Mesenchymal stem cell (in vitro differentiated cells and primary cell): ENCODE data around the gene SPEG.

ENCODE experiments used
- DNase-seq: peaks from one replicate; pipeline ENCODE4 v3.0.0-alpha.2; 2013
- H2AFZ ChIP-seq: one replicate; pipeline ENCODE4 v1.6.1; 2013; ENCODE audit warnings: low read depth, mild to moderate bottlenecking, control low read depth, inconsistent platforms, low read length, moderate library complexity
- H2AK5ac ChIP-seq: 2 replicates; pipeline ENCODE4 v1.6.1; 2013; ENCODE audit warnings: low read length, moderate library complexity, mild to moderate bottlenecking, inconsistent platforms; ENCODE audit not compliant: severe bottlenecking
- H2BK120ac ChIP-seq: one replicate; pipeline ENCODE4 v1.6.1; 2013; ENCODE audit warnings: low read depth, mild to moderate bottlenecking, inconsistent platforms, low read length, moderate library complexity
- H2BK12ac ChIP-seq, 2 experiments: one replicate each; pipeline ENCODE4 v1.6.1; 2013; ENCODE audit warnings: inconsistent platforms in 2 of 2, low read length in 2 of 2, mild to moderate bottlenecking in 2 of 2, moderate library complexity in 2 of 2, control low read depth in 1 of 2
- H2BK15ac ChIP-seq: one replicate; pipeline ENCODE4 v1.6.1; 2013; ENCODE audit warnings: mild to moderate bottlenecking, low read depth, inconsistent platforms; ENCODE audit not compliant: poor library complexity, severe bottlenecking
- H2BK5ac ChIP-seq: 2 replicates; pipeline ENCODE4 v1.6.1; 2013; ENCODE audit warnings: low read depth, mild to moderate bottlenecking, low read length, control low read depth, inconsistent platforms; ENCODE audit not compliant: poor library complexity, severe bottlenecking
- H3K14ac ChIP-seq, 2 experiments: one replicate each; pipeline ENCODE4 v1.6.1; 2013; ENCODE audit warnings: inconsistent platforms in 2 of 2, low read length in 2 of 2, control low read depth in 1 of 2, mild to moderate bottlenecking in 1 of 2, moderate library complexity in 1 of 2
- H3K18ac ChIP-seq, 2 experiments: one replicate each; pipeline ENCODE4 v1.6.1; 2013; ENCODE audit warnings: inconsistent platforms in 2 of 2, low read length in 2 of 2, control low read depth in 1 of 2, low read depth in 1 of 2, mild to moderate bottlenecking in 1 of 2
- H3K23ac ChIP-seq, 2 experiments: one replicate each; pipeline ENCODE4 v1.6.1; 2013; ENCODE audit warnings: inconsistent platforms in 2 of 2, low read length in 2 of 2, mild to moderate bottlenecking in 2 of 2, moderate library complexity in 2 of 2, control low read depth in 1 of 2
- H3K27ac ChIP-seq: 2 replicates; pipeline ENCODE4 v1.5.1; 2013; ENCODE audit warnings: mild to moderate bottlenecking, moderate library complexity, low read length, control low read depth, inconsistent platforms; ENCODE audit not compliant: poor library complexity, severe bottlenecking
- H3K27me3 ChIP-seq, 2 experiments: 2 replicates each; pipeline versions ENCODE4 v1.6.1 to v1.7.0; 2013; ENCODE audit warnings: low read length in 2 of 2, mild to moderate bottlenecking in 2 of 2, moderate library complexity in 2 of 2, control low read depth in 1 of 2, inconsistent platforms in 1 of 2; ENCODE audit not compliant: control insufficient read depth in 1 of 2, insufficient read depth in 1 of 2
- H3K36me3 ChIP-seq, 2 experiments: 2 replicates each; pipeline versions ENCODE4 v1.6.1 to v1.7.0; 2013; ENCODE audit warnings: low read length in 2 of 2, control low read depth in 1 of 2, inconsistent platforms in 1 of 2, low read depth in 1 of 2, mild to moderate bottlenecking in 1 of 2; ENCODE audit not compliant: insufficient read depth in 2 of 2, control insufficient read depth in 1 of 2
- H3K4ac ChIP-seq, 2 experiments: one replicate each; pipeline ENCODE4 v1.6.1; 2013; ENCODE audit warnings: inconsistent platforms in 2 of 2, low read length in 2 of 2, mild to moderate bottlenecking in 2 of 2, moderate library complexity in 2 of 2, control low read depth in 1 of 2, low read depth in 1 of 2
- H3K4me1 ChIP-seq: 2 replicates; pipeline ENCODE4 v1.6.1; 2013; ENCODE audit warnings: low read depth, low read length, control low read depth; ENCODE audit not compliant: control insufficient read depth, insufficient read depth
- H3K4me2 ChIP-seq: 2 replicates; pipeline ENCODE4 v1.6.1; 2013; ENCODE audit warnings: low read length, mild to moderate bottlenecking, inconsistent platforms; ENCODE audit not compliant: poor library complexity, severe bottlenecking
- H3K4me3 ChIP-seq, 2 experiments: 2 replicates each; pipeline versions ENCODE4 v1.5.1 to v1.7.0; 2013; ENCODE audit warnings: low read length in 2 of 2, mild to moderate bottlenecking in 2 of 2, control low read depth in 1 of 2, low read depth in 1 of 2; ENCODE audit not compliant: insufficient read depth in 1 of 2
- H3K79me1 ChIP-seq: replicated peaks from 2 replicates; pipeline ENCODE4 v1.6.1; 2013; ENCODE audit warnings: mild to moderate bottlenecking, control low read depth, low read length, inconsistent platforms; ENCODE audit not compliant: poor library complexity, severe bottlenecking
- H3K9ac ChIP-seq: 2 replicates; pipeline ENCODE4 v1.7.0; 2013; ENCODE audit warnings: mild to moderate bottlenecking, low read length, moderate library complexity
- H3K9me3 ChIP-seq: 2 replicates; pipeline ENCODE4 v1.7.0; 2013; ENCODE audit warnings: mild to moderate bottlenecking, low read length; ENCODE audit not compliant: control insufficient read depth
- H4K8ac ChIP-seq: one replicate; pipeline ENCODE4 v1.6.1; 2013; ENCODE audit warnings: inconsistent platforms, mild to moderate bottlenecking, low read length, moderate library complexity
- H4K91ac ChIP-seq: one replicate; pipeline ENCODE4 v1.6.1; 2013; ENCODE audit warnings: mild to moderate bottlenecking, low read length, inconsistent platforms
- WGBS: methylation state at CpG from one replicate; pipeline ENCODE4 v1.1.7; 2013; ENCODE audit warnings: mixed read lengths; 5-methylcytosine and 5-hydroxymethylcytosine counted together

SPEG gene

GRCh38 chr2:219539926-219540678 lies 105.5 kb downstream of the SPEG start:
- Histone ChIP-seq H2BK15ac (no peak overlapping the region), H4K8ac (no peak overlapping the region), H3K4me3 (no peak overlapping the region), H3K18ac (no peak overlapping the region), H2AK5ac (no peak overlapping the region), H4K91ac (peak overlapping the region; percentile 43), H3K27me3 (no peaks in the 10 kb centered on the region), H3K4ac (no peak overlapping the region), H3K9me3 (no peaks in the 10 kb centered on the region), H3K14ac (no peak overlapping the region), H3K27ac (no peak overlapping the region), H3K9ac (no peak overlapping the region), H2BK12ac (peak overlapping the region in 1 of 2 experiments; percentile 7), H3K4me1 (peaks cover 51% of the 10 kb centered on the region), H2BK120ac (no peak overlapping the region), H2AFZ (no peak overlapping the region), H3K79me1 (peaks cover 29% of the 10 kb centered on the region), H3K4me2 (no peak overlapping the region), H3K23ac (no peak overlapping the region), H3K36me3 (peaks cover 35 to 36% of the 10 kb centered on the region in 2 experiments), H2BK5ac (no peak overlapping the region)
- 94% methylated on average over 46 of the region's 46 CpGs for WGBS
- DNase-seq = no peak

GRCh38 chr2:219540784-219541504 lies 106.3 kb downstream of the SPEG start:
- H3K14ac ChIP-seq = no peak overlapping the region
- H3K4me2 ChIP-seq = no peak overlapping the region
- no peak for DNase-seq
- H3K9me3 ChIP-seq = no peaks in the 10 kb centered on the region
- H2BK120ac ChIP-seq = no peak overlapping the region
- H3K18ac ChIP-seq = no peak overlapping the region
- no peak overlapping the region for H3K4me3 ChIP-seq
- H3K79me1 ChIP-seq = peaks cover 29% of the 10 kb centered on the region
- WGBS = 95% methylated on average over 11 of the region's 12 CpGs
- H2BK5ac ChIP-seq = no peak overlapping the region
- no peak overlapping the region for H2AK5ac ChIP-seq
- no peak overlapping the region for H2BK15ac ChIP-seq
- H4K91ac ChIP-seq = no peak overlapping the region
- H4K8ac ChIP-seq = no peak overlapping the region
- H3K27me3 ChIP-seq = peaks cover 0 to 2% of the 10 kb centered on the region in 2 experiments
- peaks cover 51% of the 10 kb centered on the region for H3K4me1 ChIP-seq
- no peak overlapping the region for H3K23ac ChIP-seq
- H3K4ac ChIP-seq = no peak overlapping the region
- no peak overlapping the region for H3K27ac ChIP-seq
- peaks cover 35 to 36% of the 10 kb centered on the region in 2 experiments for H3K36me3 ChIP-seq
- no peak overlapping the region for H2AFZ ChIP-seq
- no peak overlapping the region for H2BK12ac ChIP-seq
- H3K9ac ChIP-seq = no peak overlapping the region

DNA sequence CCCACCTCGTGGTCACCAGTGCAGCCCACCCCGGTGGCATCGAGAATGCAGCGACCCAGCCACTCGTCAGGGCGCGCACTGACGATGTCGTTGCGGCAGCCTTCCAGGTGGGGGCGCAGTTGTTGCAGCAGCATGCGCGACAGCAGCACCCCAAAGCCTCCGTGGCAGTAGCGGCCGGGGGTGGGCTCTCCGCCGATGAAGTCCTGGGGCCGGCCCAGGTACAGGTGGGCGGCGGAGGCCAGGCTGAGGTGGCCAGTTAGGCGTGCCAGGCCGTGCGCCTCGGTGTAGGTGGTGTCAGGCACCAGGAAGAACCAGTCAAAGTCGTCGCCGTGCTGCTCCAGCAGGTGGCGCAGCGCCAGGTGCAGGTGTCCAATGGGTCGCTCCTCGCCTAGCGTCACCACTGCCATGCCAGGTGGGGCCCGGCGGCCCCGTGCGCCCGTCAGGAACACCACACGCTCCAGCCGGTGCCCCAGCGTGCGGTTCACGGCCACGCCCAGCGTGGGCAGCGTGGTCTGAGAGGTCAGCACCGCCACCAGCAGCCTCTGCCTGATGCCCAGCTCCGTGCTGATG lies 107.1 kb downstream of the SPEG start:
- no peak overlapping the region for H3K14ac ChIP-seq
- DNase-seq = peak; percentile 74
- H3K23ac ChIP-seq = no peak overlapping the region
- H3K4ac ChIP-seq = no peak overlapping the region
- peaks cover 48% of the 10 kb centered on the region for H3K4me1 ChIP-seq
- no peak overlapping the region for H2BK5ac ChIP-seq
- H3K9me3 ChIP-seq = no peaks in the 10 kb centered on the region
- no peak overlapping the region for H4K91ac ChIP-seq
- no peak overlapping the region for H4K8ac ChIP-seq
- no peak overlapping the region for H3K27ac ChIP-seq
- H2BK12ac ChIP-seq = peak overlapping the region in 1 of 2 experiments; percentile 40
- peak overlapping the region; percentile 30 for H2BK15ac ChIP-seq
- no peak overlapping the region for H2AK5ac ChIP-seq
- 9% methylated on average over 47 of the region's 48 CpGs for WGBS
- peak overlapping the region; percentile 94 for H3K9ac ChIP-seq
- peak overlapping the region; percentile 66 for H3K4me2 ChIP-seq
- peak overlapping the region in 1 of 2 experiments; percentile 37 for H3K18ac ChIP-seq
- peaks cover 29% of the 10 kb centered on the region for H3K79me1 ChIP-seq
- peak overlapping the region; percentile 35 to 95 for H3K4me3 ChIP-seq
- no peak overlapping the region for H2AFZ ChIP-seq
- peaks cover 35 to 36% of the 10 kb centered on the region in 2 experiments for H3K36me3 ChIP-seq
- H3K27me3 ChIP-seq = peaks cover 0 to 3% of the 10 kb centered on the region in 2 experiments
- no peak overlapping the region for H2BK120ac ChIP-seq
